Gastrocnemius medialis (tissue), 4 donors: ENCODE results near the gene ATF3.

Source experiments
- POLR2A ChIP-seq, 2 donors: fragments of 450-650 bp; IDR thresholded peaks; one replicate each; pipeline ENCODE4 v1.6.1; 2017; ENCODE audit warnings: antibody characterized with exemption in 2 of 2, mild to moderate bottlenecking in 2 of 2, moderate library complexity in 2 of 2
- TF ChIP-seq, protein P1 (sequence below), 5 experiments: fragments of 450-650 bp in 3 of 5; fragments of 200-600 bp in 2 of 5; sonication (generic) in 2 of 5; IDR thresholded peaks in 4 of 5; conservative IDR thresholded peaks in 1 of 5; 1 replicate in 4 of 5; 2 replicates in 1 of 5; pipeline ENCODE4 v1.5.1; 2016 to 2019; ENCODE audit warnings: antibody characterized with exemption in 5 of 5, mild to moderate bottlenecking in 3 of 5, moderate library complexity in 3 of 5

DNA sequence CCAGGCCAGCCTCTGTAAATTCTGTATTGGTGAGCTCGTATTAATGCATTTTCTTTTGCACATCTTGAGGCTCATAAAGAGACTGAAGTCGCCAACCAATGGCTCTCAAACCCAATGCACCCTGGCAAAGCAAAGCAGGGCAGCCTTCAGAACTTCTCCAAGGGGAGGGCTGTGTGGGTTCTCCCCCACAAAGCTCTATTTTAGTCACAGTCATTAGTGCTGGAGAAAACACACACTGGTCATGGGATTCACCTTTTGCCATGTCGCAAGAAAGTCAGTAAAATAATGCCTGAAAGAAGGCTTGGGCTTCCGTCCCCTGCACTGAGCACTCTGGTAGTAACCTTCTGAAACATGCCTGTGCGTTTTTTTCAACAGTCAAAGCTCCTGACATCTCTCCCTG is 26.3 kb upstream of the ATF3 start:
- TF ChIP-seq, protein P1, sequence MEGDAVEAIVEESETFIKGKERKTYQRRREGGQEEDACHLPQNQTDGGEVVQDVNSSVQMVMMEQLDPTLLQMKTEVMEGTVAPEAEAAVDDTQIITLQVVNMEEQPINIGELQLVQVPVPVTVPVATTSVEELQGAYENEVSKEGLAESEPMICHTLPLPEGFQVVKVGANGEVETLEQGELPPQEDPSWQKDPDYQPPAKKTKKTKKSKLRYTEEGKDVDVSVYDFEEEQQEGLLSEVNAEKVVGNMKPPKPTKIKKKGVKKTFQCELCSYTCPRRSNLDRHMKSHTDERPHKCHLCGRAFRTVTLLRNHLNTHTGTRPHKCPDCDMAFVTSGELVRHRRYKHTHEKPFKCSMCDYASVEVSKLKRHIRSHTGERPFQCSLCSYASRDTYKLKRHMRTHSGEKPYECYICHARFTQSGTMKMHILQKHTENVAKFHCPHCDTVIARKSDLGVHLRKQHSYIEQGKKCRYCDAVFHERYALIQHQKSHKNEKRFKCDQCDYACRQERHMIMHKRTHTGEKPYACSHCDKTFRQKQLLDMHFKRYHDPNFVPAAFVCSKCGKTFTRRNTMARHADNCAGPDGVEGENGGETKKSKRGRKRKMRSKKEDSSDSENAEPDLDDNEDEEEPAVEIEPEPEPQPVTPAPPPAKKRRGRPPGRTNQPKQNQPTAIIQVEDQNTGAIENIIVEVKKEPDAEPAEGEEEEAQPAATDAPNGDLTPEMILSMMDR (IDR thresholded peaks at IDR 0.05 in 4 of 5, conservative IDR thresholded peaks at IDR 0.05 in 1 of 5): no peak
- no peak for TF ChIP-seq POLR2A (IDR thresholded peaks at IDR 0.05)
